Astrocyte (in vitro differentiated cells and primary cell): Measurements from ENCODE around the gene POC1B. TPM values are rescaled to one million over a fixed set of nuclear protein-coding genes. Genes with fewer than 3 reads are reported as not detected.

Source experiments
- DNase-seq: peaks from one replicate; pipeline ENCODE4 v3.0.0-alpha.2; 2010; ENCODE audit warnings: low read depth
- FAIRE-seq: peaks from 2 replicates; lab custom pipeline; 2011; peaks lifted over from hg19 to GRCh38; lab: Jason Lieb, UNC
- H2AFZ ChIP-seq: 2 replicates; pipeline ENCODE4 v1.6.0; 2012; ENCODE audit warnings: low read depth, low read length, inconsistent platforms
- H3K27ac ChIP-seq: 2 replicates; pipeline ENCODE4 v1.5.1; 2011; ENCODE audit warnings: low read depth, low read length, inconsistent platforms
- H3K27me3 ChIP-seq: 2 replicates; pipeline ENCODE4 v1.6.0; 2011; ENCODE audit warnings: low read length, inconsistent platforms; ENCODE audit not compliant: insufficient read depth
- H3K36me3 ChIP-seq: 2 replicates; pipeline ENCODE4 v1.5.1; 2011; ENCODE audit warnings: low read length, inconsistent platforms; ENCODE audit not compliant: insufficient read depth
- H3K4me1 ChIP-seq: 2 replicates; pipeline ENCODE4 v1.5.1; 2011; ENCODE audit warnings: low read length, inconsistent platforms; ENCODE audit not compliant: insufficient read depth
- H3K4me2 ChIP-seq: 2 replicates; pipeline ENCODE4 v1.6.0; 2012; ENCODE audit warnings: low read length, inconsistent platforms
- H3K4me3 ChIP-seq: 2 replicates; pipeline ENCODE4 v1.5.1; 2011; ENCODE audit warnings: low read depth, mild to moderate bottlenecking, low read length, inconsistent platforms; ENCODE audit not compliant: insufficient read depth
- H3K79me2 ChIP-seq: 2 replicates; pipeline ENCODE4 v1.6.0; 2012; ENCODE audit warnings: mild to moderate bottlenecking, low read length, inconsistent platforms; ENCODE audit not compliant: insufficient read depth
- H3K9ac ChIP-seq: 2 replicates; pipeline ENCODE4 v1.6.0; 2012; ENCODE audit warnings: mild to moderate bottlenecking, low read length, inconsistent platforms
- H3K9me3 ChIP-seq: 2 replicates; pipeline ENCODE4 v1.5.1; 2012; ENCODE audit warnings: low read depth, mild to moderate bottlenecking, low read length, inconsistent platforms; ENCODE audit not compliant: insufficient read depth
- H4K20me1 ChIP-seq: 2 replicates; pipeline ENCODE4 v1.6.0; 2012; ENCODE audit warnings: low read length, inconsistent platforms; ENCODE audit not compliant: insufficient read depth
- H3K27ac Mint-ChIP-seq: one replicate; pipeline ENCODE4 v1.8.0; 2021; ENCODE audit warnings: mild to moderate bottlenecking, mixed read lengths; ENCODE audit not compliant: unreplicated experiment
- H3K27me3 Mint-ChIP-seq: one replicate; pipeline ENCODE4 v1.8.0; 2021; ENCODE audit warnings: low read depth, mixed read lengths; ENCODE audit not compliant: unreplicated experiment
- H3K36me3 Mint-ChIP-seq: one replicate; pipeline ENCODE4 v1.8.0; 2021; ENCODE audit warnings: low read depth, mixed read lengths; ENCODE audit not compliant: unreplicated experiment
- H3K4me1 Mint-ChIP-seq: one replicate; pipeline ENCODE4 v1.8.0; 2021; ENCODE audit warnings: low read depth, mixed read lengths; ENCODE audit not compliant: unreplicated experiment
- H3K4me3 Mint-ChIP-seq: one replicate; pipeline ENCODE4 v1.8.0; 2021; ENCODE audit warnings: mild to moderate bottlenecking, moderate library complexity, mixed read lengths; ENCODE audit not compliant: unreplicated experiment
- H3K9me3 Mint-ChIP-seq: one replicate; pipeline ENCODE4 v1.8.0; 2021; ENCODE audit warnings: mild to moderate bottlenecking, mixed read lengths; ENCODE audit not compliant: unreplicated experiment
- EZH2 ChIP-seq: IDR thresholded peaks from 2 replicates; pipeline ENCODE4 v1.6.1; 2012; ENCODE audit warnings: mild to moderate bottlenecking, low read length, inconsistent platforms; ENCODE audit not compliant: insufficient read depth
- total RNA-seq: library from RNA; stranded (reverse); gene quantifications from 2 replicates; pipeline ENCODE4 v1.2.1, GENCODE V29; 2021
- TF ChIP-seq, protein P1 (sequence below): IDR thresholded peaks from 2 replicates; pipeline ENCODE4 v1.5.1; 2011; ENCODE audit warnings: low read depth, mild to moderate bottlenecking, inconsistent platforms, low read length, moderate library complexity; ENCODE audit not compliant: insufficient read depth

POC1B gene
- total RNA-seq, 1 donor from 2014 or later = 10.6 TPM

DNA sequence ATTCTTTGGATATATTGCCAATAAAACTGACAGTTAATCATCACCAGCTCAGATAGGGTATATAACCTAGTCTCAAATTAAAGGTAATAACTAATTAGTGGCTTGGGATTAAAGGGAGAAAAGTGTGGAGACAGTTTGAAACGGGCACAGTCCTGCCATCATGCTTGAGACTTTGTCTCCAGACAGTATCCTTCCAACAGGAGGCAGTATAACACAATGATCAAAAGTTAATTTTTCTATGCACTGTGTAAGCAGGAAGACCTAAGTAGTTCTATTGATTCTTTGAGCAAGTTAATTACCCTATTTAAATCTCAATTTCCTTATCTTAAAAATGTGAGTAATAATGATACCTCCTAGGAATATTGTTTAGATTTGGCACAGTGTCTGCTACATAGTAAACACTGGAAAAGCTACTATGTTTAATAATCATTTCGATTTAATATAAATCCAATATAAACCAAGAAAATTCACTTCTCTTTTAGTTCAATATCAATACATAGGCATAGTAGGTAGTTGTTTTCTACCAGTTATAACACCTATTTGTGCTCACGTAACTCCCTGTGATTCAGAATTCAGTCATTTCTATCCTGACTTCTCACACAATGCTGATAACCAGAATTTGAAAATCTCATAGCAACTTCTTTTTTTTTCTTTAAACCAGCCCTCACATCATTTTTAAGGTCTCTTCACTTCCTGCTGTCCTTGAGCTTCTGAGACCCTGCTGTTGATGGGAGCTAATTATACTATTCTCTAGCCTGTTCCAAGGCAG lies 54.9 kb downstream of the POC1B start:
- Mint-ChIP-seq H3K4me1 (peaks cover 20% of the 10 kb centered on the region), H3K36me3 (no peaks in the 10 kb centered on the region), H3K9me3 (no peaks in the 10 kb centered on the region), H3K27me3 (no peaks in the 10 kb centered on the region), H3K4me3 (no peak overlapping the region), H3K27ac (no peak overlapping the region)
- FAIRE-seq (no peak), DNase-seq (peak; percentile 22)
- H3K4me1 ChIP-seq = peaks cover 14% of the 10 kb centered on the region
- no peak overlapping the region for H3K9ac ChIP-seq
- H3K79me2 ChIP-seq = no peaks in the 10 kb centered on the region
- no peaks in the 10 kb centered on the region for H3K27me3 ChIP-seq
- H3K27ac ChIP-seq = no peak overlapping the region
- H3K4me2 ChIP-seq = no peak overlapping the region
- no peaks in the 10 kb centered on the region for H3K36me3 ChIP-seq
- H4K20me1 ChIP-seq = no peaks in the 10 kb centered on the region
- H3K4me3 ChIP-seq = no peak overlapping the region
- no peak for TF ChIP-seq EZH2
- TF ChIP-seq, protein P1, sequence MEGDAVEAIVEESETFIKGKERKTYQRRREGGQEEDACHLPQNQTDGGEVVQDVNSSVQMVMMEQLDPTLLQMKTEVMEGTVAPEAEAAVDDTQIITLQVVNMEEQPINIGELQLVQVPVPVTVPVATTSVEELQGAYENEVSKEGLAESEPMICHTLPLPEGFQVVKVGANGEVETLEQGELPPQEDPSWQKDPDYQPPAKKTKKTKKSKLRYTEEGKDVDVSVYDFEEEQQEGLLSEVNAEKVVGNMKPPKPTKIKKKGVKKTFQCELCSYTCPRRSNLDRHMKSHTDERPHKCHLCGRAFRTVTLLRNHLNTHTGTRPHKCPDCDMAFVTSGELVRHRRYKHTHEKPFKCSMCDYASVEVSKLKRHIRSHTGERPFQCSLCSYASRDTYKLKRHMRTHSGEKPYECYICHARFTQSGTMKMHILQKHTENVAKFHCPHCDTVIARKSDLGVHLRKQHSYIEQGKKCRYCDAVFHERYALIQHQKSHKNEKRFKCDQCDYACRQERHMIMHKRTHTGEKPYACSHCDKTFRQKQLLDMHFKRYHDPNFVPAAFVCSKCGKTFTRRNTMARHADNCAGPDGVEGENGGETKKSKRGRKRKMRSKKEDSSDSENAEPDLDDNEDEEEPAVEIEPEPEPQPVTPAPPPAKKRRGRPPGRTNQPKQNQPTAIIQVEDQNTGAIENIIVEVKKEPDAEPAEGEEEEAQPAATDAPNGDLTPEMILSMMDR = peak; percentile 50
- H2AFZ ChIP-seq = no peak overlapping the region
- no peaks in the 10 kb centered on the region for H3K9me3 ChIP-seq

DNA sequence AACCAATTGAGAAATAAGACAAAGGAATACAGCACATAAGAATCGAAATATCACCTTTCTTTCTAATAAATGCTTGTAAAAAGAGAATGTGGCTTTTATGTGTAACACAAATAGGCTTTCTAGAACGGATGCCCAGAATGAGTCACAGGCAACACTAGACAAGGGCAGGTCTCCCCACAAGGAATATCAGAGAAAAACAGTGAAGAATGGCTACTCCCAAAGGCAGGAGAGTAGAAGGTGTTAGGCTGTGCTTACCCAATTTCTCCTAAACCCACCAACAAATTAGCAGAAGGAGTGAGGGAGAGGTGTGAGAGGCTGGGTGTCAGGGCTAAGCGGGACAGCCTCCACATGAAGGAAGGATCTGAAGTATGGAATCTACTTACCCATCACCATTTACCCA lies 56.5 kb downstream of the POC1B start:
- H3K36me3 ChIP-seq = no peaks in the 10 kb centered on the region
- no peaks in the 10 kb centered on the region for H3K27me3 ChIP-seq
- H3K27ac ChIP-seq = no peak overlapping the region
- peak; percentile 61 for DNase-seq
- Mint-ChIP-seq H3K4me3 (no peak overlapping the region), H3K27me3 (no peaks in the 10 kb centered on the region), H3K9me3 (no peaks in the 10 kb centered on the region), H3K4me1 (peaks cover 20% of the 10 kb centered on the region), H3K36me3 (no peaks in the 10 kb centered on the region), H3K27ac (peak overlapping the region; percentile 81)
- peaks cover 18% of the 10 kb centered on the region for H3K4me1 ChIP-seq
- no peaks in the 10 kb centered on the region for H3K79me2 ChIP-seq
- peak; percentile 76 for FAIRE-seq
- H3K9ac ChIP-seq = no peak overlapping the region
- no peaks in the 10 kb centered on the region for H4K20me1 ChIP-seq
- peak overlapping the region; percentile 14 for H2AFZ ChIP-seq
- H3K4me3 ChIP-seq = no peak overlapping the region
- no peaks in the 10 kb centered on the region for H3K9me3 ChIP-seq
- peak overlapping the region; percentile 16 for H3K4me2 ChIP-seq
- no peak for TF ChIP-seq EZH2
- TF ChIP-seq, protein P1 = no peak

DNA sequence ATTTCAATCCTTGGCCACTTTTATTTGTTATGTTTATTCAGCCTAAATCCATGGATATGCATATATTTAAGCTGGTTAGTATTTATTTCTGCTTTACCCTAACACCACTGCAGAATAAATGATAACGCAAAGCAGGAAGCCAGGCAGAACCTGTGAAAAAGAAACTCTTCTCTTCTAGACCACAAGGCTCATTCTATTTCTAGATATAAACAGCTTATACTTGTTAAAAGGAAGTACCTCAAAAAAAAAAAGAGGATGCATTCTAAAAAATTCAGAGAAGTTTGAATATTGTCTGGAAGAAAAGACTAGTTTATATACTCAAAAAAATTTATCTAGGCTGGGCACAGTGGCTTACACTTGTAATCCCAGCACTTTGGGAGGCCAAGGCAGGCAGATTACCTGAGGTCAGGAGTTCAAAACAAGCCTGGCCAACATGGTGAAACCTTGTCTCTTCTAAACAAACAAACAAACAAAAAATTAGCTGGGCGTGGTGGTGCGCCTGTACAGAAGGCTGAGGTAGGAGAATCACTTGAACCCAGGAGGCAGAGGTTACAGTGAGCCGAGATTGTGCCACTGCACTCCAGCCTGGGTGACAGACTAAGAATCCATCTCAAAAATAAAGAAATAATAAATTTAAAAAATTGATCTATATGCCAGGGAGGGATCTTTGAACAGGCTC lies 57.1 kb downstream of the POC1B start:
- FAIRE-seq (no peak), DNase-seq (no peak)
- Histone ChIP-seq H3K9ac (no peak overlapping the region), H4K20me1 (no peaks in the 10 kb centered on the region), H3K4me2 (peak overlapping the region; percentile 16), H3K27ac (no peak overlapping the region), H3K79me2 (no peaks in the 10 kb centered on the region), H3K27me3 (no peaks in the 10 kb centered on the region), H3K4me1 (peaks cover 18% of the 10 kb centered on the region), H3K9me3 (no peaks in the 10 kb centered on the region), H3K4me3 (no peak overlapping the region), H3K36me3 (no peaks in the 10 kb centered on the region), H2AFZ (no peak overlapping the region)
- no peaks in the 10 kb centered on the region for H3K27me3 Mint-ChIP-seq
- no peak overlapping the region for H3K27ac Mint-ChIP-seq
- H3K4me1 Mint-ChIP-seq = peaks cover 20% of the 10 kb centered on the region
- TF ChIP-seq, protein P1 = no peak
- no peak for TF ChIP-seq EZH2
- no peaks in the 10 kb centered on the region for H3K36me3 Mint-ChIP-seq
- H3K4me3 Mint-ChIP-seq = no peak overlapping the region
- H3K9me3 Mint-ChIP-seq = no peaks in the 10 kb centered on the region
